PFSK-1 (cell line): Measurements from ENCODE around the gene PPP4R2.

Experiments used
- POLR2AphosphoS5 ChIP-seq: IDR thresholded peaks from 2 replicates; pipeline ENCODE4 v1.6.1; 2012; ENCODE audit warnings: low read depth, mild to moderate bottlenecking, control low read depth, low read length, moderate library complexity
- TAF1 ChIP-seq: IDR thresholded peaks from 2 replicates; pipeline ENCODE4 v1.6.1; 2012; ENCODE audit warnings: low read length, control low read depth, borderline replicate concordance; ENCODE audit not compliant: insufficient read depth

GRCh38 chr3:73018790-73019441 lies 22.3 kb downstream of the PPP4R2 start:
- TF ChIP-seq TAF1 (no peak), POLR2AphosphoS5 (no peak)
